Activated CD4-positive, alpha-beta T cell treated with anti-CD3 and anti-CD28 coated beads, Interleukin-2, amount 10 ng/mL, durations not matched to agents 24 days and 14 days (primary cell): ENCODE measurements around the gene THADA. TPM values are rescaled to one million over a fixed set of nuclear protein-coding genes. Genes with fewer than 3 reads are reported as not detected.

Experiments
- DNase-seq: peaks from one replicate; pipeline ENCODE4 v3.0.0; 2022
- H3K27ac Mint-ChIP-seq: one replicate; pipeline ENCODE4 v1.8.0; 2022; ENCODE audit warnings: mild to moderate bottlenecking, mixed read lengths
- H3K27me3 Mint-ChIP-seq: one replicate; pipeline ENCODE4 v1.8.0; 2022; ENCODE audit warnings: mixed read lengths
- H3K36me3 Mint-ChIP-seq: one replicate; pipeline ENCODE4 v1.8.0; 2022; ENCODE audit warnings: low read depth, mild to moderate bottlenecking, mixed read lengths
- H3K4me1 Mint-ChIP-seq: one replicate; pipeline ENCODE4 v1.8.0; 2021; ENCODE audit warnings: mixed read lengths
- H3K4me3 Mint-ChIP-seq: one replicate; pipeline ENCODE4 v1.8.0; 2022; ENCODE audit warnings: mild to moderate bottlenecking, moderate library complexity, mixed read lengths
- H3K9me3 Mint-ChIP-seq: one replicate; pipeline ENCODE4 v1.8.0; 2021; ENCODE audit warnings: mixed read lengths
- intact Hi-C: fragments of 100-400 bp; cut with micrococcal nuclease; formaldehyde crosslinking; loops from one replicate; pipeline ENCODE4 v1.15.1; 2023
- total RNA-seq: library from RNA; stranded (reverse); gene quantifications from 2 replicates; pipeline ENCODE4 v1.2.3, GENCODE V29; 2022

The THADA gene
- total RNA-seq, 1 donor from 2014 or later: 55.4 TPM

GRCh38 chr2:43420389-43420801, 175.4 kb downstream of the THADA start:
- no peak for DNase-seq

GRCh38 chr2:43419876-43420275, 176.0 kb downstream of the THADA start:
- peaks cover 4% of the 10 kb centered on the region for H3K27me3 Mint-ChIP-seq
- intact Hi-C loops: no loop called here
- no peak overlapping the region for H3K4me3 Mint-ChIP-seq
- no peak for DNase-seq
- H3K9me3 Mint-ChIP-seq: no peaks in the 10 kb centered on the region
- no peak overlapping the region for H3K27ac Mint-ChIP-seq
- H3K36me3 Mint-ChIP-seq: peaks cover 34% of the 10 kb centered on the region
- H3K4me1 Mint-ChIP-seq: peaks cover 19% of the 10 kb centered on the region

More at GRCh38 chr2:43420389-43420801, 175.4 kb downstream of the THADA start:
- H3K27me3 Mint-ChIP-seq: peaks cover 4% of the 10 kb centered on the region
- H3K36me3 Mint-ChIP-seq: peaks cover 34% of the 10 kb centered on the region
- intact Hi-C loops: no loop called here
- no peaks in the 10 kb centered on the region for H3K9me3 Mint-ChIP-seq
- H3K4me1 Mint-ChIP-seq: peaks cover 24% of the 10 kb centered on the region
- H3K4me3 Mint-ChIP-seq: no peak overlapping the region
- H3K27ac Mint-ChIP-seq: no peak overlapping the region

- DNase-seq: no peak
- Mint-ChIP-seq H3K4me1 (peaks cover 13% of the 10 kb centered on the region), H3K27me3 (peaks cover 3% of the 10 kb centered on the region), H3K4me3 (no peak overlapping the region), H3K27ac (no peak overlapping the region), H3K9me3 (no peaks in the 10 kb centered on the region), H3K36me3 (peaks cover 38% of the 10 kb centered on the region)
- intact Hi-C loops: no loop called here
These were observed 176.6 kb downstream of the THADA start for GRCh38 chr2:43419243-43419642.

GRCh38 chr2:43418680-43419079, 177.2 kb downstream of the THADA start:
- H3K4me3 Mint-ChIP-seq: no peak overlapping the region
- H3K9me3 Mint-ChIP-seq: no peaks in the 10 kb centered on the region
- H3K27ac Mint-ChIP-seq: no peak overlapping the region
- intact Hi-C loops: no loop called here
- H3K4me1 Mint-ChIP-seq: peaks cover 7% of the 10 kb centered on the region
- peaks cover 39% of the 10 kb centered on the region for H3K36me3 Mint-ChIP-seq
- DNase-seq: no peak
- peaks cover 2% of the 10 kb centered on the region for H3K27me3 Mint-ChIP-seq

GRCh38 chr2:43417300-43417699, 178.5 kb downstream of the THADA start:
- H3K27ac Mint-ChIP-seq: no peak overlapping the region
- peaks cover 2% of the 10 kb centered on the region for H3K27me3 Mint-ChIP-seq
- H3K4me1 Mint-ChIP-seq: peaks cover 3% of the 10 kb centered on the region
- peaks cover 33% of the 10 kb centered on the region for H3K36me3 Mint-ChIP-seq
- H3K9me3 Mint-ChIP-seq: no peaks in the 10 kb centered on the region
- no peak overlapping the region for H3K4me3 Mint-ChIP-seq
- DNase-seq: no peak
- intact Hi-C loops: no loop called here

- Mint-ChIP-seq H3K27ac (no peak overlapping the region), H3K36me3 (peaks cover 24% of the 10 kb centered on the region), H3K9me3 (no peaks in the 10 kb centered on the region), H3K27me3 (no peaks in the 10 kb centered on the region), H3K4me1 (peaks cover 3% of the 10 kb centered on the region), H3K4me3 (no peak overlapping the region)
- DNase-seq: no peak
- intact Hi-C loops: no loop called here
These were observed 180.2 kb downstream of the THADA start for GRCh38 chr2:43415592-43415991.

GRCh38 chr2:43414586-43415135, 181.2 kb downstream of the THADA start:
- no peaks in the 10 kb centered on the region for H3K4me1 Mint-ChIP-seq
- H3K27me3 Mint-ChIP-seq: no peaks in the 10 kb centered on the region
- H3K9me3 Mint-ChIP-seq: no peaks in the 10 kb centered on the region
- intact Hi-C loops: no loop called here
- DNase-seq: no peak
- no peak overlapping the region for H3K4me3 Mint-ChIP-seq
- peaks cover 22% of the 10 kb centered on the region for H3K36me3 Mint-ChIP-seq
- H3K27ac Mint-ChIP-seq: no peak overlapping the region

- Mint-ChIP-seq H3K9me3 (no peaks in the 10 kb centered on the region), H3K27me3 (no peaks in the 10 kb centered on the region), H3K4me3 (no peak overlapping the region), H3K4me1 (no peaks in the 10 kb centered on the region), H3K27ac (no peak overlapping the region), H3K36me3 (peaks cover 19% of the 10 kb centered on the region)
- no peak for DNase-seq
- intact Hi-C loops: no loop called here
These were observed 181.8 kb downstream of the THADA start for GRCh38 chr2:43414033-43414432.

- intact Hi-C loops: no loop called here
- H3K4me3 Mint-ChIP-seq: no peak overlapping the region
- no peaks in the 10 kb centered on the region for H3K27me3 Mint-ChIP-seq
- H3K9me3 Mint-ChIP-seq: no peaks in the 10 kb centered on the region
- H3K4me1 Mint-ChIP-seq: no peaks in the 10 kb centered on the region
- peaks cover 14% of the 10 kb centered on the region for H3K36me3 Mint-ChIP-seq
- no peak for DNase-seq
- no peak overlapping the region for H3K27ac Mint-ChIP-seq
These were observed 183.6 kb downstream of the THADA start for GRCh38 chr2:43412114-43412753.

GRCh38 chr2:43410055-43410604, 185.7 kb downstream of the THADA start:
- intact Hi-C loops: no loop called here
- H3K4me3 Mint-ChIP-seq: no peak overlapping the region
- no peak overlapping the region for H3K27ac Mint-ChIP-seq
- H3K4me1 Mint-ChIP-seq: no peaks in the 10 kb centered on the region
- DNase-seq: no peak
- H3K27me3 Mint-ChIP-seq: no peaks in the 10 kb centered on the region
- H3K36me3 Mint-ChIP-seq: peaks cover 11% of the 10 kb centered on the region
- no peaks in the 10 kb centered on the region for H3K9me3 Mint-ChIP-seq

GRCh38 chr2:43408407-43409160, 187.3 kb downstream of the THADA start:
- H3K4me1 Mint-ChIP-seq: peaks cover 2% of the 10 kb centered on the region
- no peak for DNase-seq
- no peak overlapping the region for H3K27ac Mint-ChIP-seq
- no peaks in the 10 kb centered on the region for H3K27me3 Mint-ChIP-seq
- no peaks in the 10 kb centered on the region for H3K9me3 Mint-ChIP-seq
- intact Hi-C loops: no loop called here
- no peak overlapping the region for H3K4me3 Mint-ChIP-seq
- H3K36me3 Mint-ChIP-seq: peaks cover 4% of the 10 kb centered on the region

- Mint-ChIP-seq H3K4me1 (peaks cover 2% of the 10 kb centered on the region), H3K36me3 (peaks cover 4% of the 10 kb centered on the region), H3K4me3 (no peak overlapping the region), H3K27me3 (no peaks in the 10 kb centered on the region), H3K9me3 (no peaks in the 10 kb centered on the region), H3K27ac (no peak overlapping the region)
- no peak for DNase-seq
- intact Hi-C loops: no loop called here
These were observed 187.9 kb downstream of the THADA start for GRCh38 chr2:43407935-43408334.

GRCh38 chr2:43406651-43407279, 189.1 kb downstream of the THADA start:
- Mint-ChIP-seq H3K4me3 (no peak overlapping the region), H3K27ac (no peak overlapping the region), H3K4me1 (peaks cover 10% of the 10 kb centered on the region), H3K27me3 (no peaks in the 10 kb centered on the region), H3K36me3 (peaks cover 4% of the 10 kb centered on the region), H3K9me3 (no peaks in the 10 kb centered on the region)
- intact Hi-C loops: no loop called here
- peak; percentile 47 for DNase-seq

GRCh38 chr2:43405829-43406228, 190.0 kb downstream of the THADA start:
- Mint-ChIP-seq H3K27ac (no peak overlapping the region), H3K36me3 (peaks cover 4% of the 10 kb centered on the region), H3K27me3 (no peaks in the 10 kb centered on the region), H3K4me1 (peaks cover 10% of the 10 kb centered on the region), H3K9me3 (no peaks in the 10 kb centered on the region), H3K4me3 (no peak overlapping the region)
- peak; percentile 41 for DNase-seq
- intact Hi-C loops: no loop called here
